Measurements from ENCODE around the gene SLC43A1. TPM values are rescaled to one million over a fixed set of nuclear protein-coding genes. Genes with fewer than 3 reads are reported as not detected.
A peak's percentile ranks its signal among the peaks of the same experiment; 100 is the strongest.

The SLC43A1 gene
- total RNA-seq, 1 donor from 2014 or later: 3.6 TPM

- no peak for TF ChIP-seq CTCF (conservative IDR thresholded peaks at IDR 0.05; ENCODE audit: low read depth, low read length)
- no peak for DNase-seq (ENCODE audit: low read depth)
- no peak overlapping the region for H3K4me3 ChIP-seq (ENCODE audit: low read depth, low read length)
These were observed 35.6 kb downstream of the SLC43A1 start for GRCh38 chr11:57479911-57480310.

GRCh38 chr11:57479021-57479663, 36.4 kb downstream of the SLC43A1 start:
- no peak overlapping the region for H3K4me3 ChIP-seq (ENCODE audit: low read depth, low read length)
- no peak for TF ChIP-seq CTCF (conservative IDR thresholded peaks at IDR 0.05; ENCODE audit: low read depth, low read length)
- no peak for DNase-seq (ENCODE audit: low read depth)

GRCh38 chr11:57477507-57478189, 37.9 kb downstream of the SLC43A1 start:
- DNase-seq (ENCODE audit: low read depth): no peak
- TF ChIP-seq CTCF (conservative IDR thresholded peaks at IDR 0.05; ENCODE audit: low read depth, low read length): no peak
- H3K4me3 ChIP-seq (ENCODE audit: low read depth, low read length): no peak overlapping the region

GRCh38 chr11:57476757-57477506, 38.6 kb downstream of the SLC43A1 start:
- TF ChIP-seq CTCF (conservative IDR thresholded peaks at IDR 0.05; ENCODE audit: low read depth, low read length): peak; percentile 30
- peak overlapping the region; percentile 14 for H3K4me3 ChIP-seq (ENCODE audit: low read depth, low read length)
- DNase-seq (ENCODE audit: low read depth): no peak

- DNase-seq (ENCODE audit: low read depth): no peak
- no peak for TF ChIP-seq CTCF (conservative IDR thresholded peaks at IDR 0.05; ENCODE audit: low read depth, low read length)
- H3K4me3 ChIP-seq (ENCODE audit: low read depth, low read length): peak overlapping the region; percentile 21
These were observed 39.3 kb downstream of the SLC43A1 start for GRCh38 chr11:57476047-57476756.

GRCh38 chr11:57475671-57476046, 39.8 kb downstream of the SLC43A1 start:
- no peak for DNase-seq (ENCODE audit: low read depth)
- no peak overlapping the region for H3K4me3 ChIP-seq (ENCODE audit: low read depth, low read length)
- TF ChIP-seq CTCF (conservative IDR thresholded peaks at IDR 0.05; ENCODE audit: low read depth, low read length): no peak
